ENCODE data around the gene CUX1. TPM values are rescaled to one million over a fixed set of nuclear protein-coding genes. Genes with fewer than 3 reads are reported as not detected.

Gene CUX1
- total RNA-seq, 1 donor from 2014 or later: 118 TPM

DNA sequence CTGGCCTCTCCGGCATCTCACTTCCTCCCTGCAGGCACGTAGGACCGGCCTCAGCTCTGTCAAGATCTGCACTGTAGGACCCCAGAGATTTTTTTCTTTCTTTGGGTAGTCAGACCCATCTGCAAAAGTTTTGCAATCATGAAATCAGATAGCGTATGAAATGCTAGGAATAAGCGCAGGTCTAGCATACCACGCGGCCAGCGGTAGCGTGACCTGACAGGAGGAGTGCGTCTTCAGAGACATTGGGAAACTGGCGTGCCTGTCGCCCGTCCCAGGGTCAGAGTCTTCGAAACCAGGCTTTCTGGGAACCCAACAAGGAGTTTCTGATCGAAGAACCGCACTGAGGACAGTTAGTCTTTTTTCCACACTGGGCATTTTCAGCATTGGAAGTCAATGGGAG, 368.4 kb downstream of the CUX1 start:
- TF ChIP-seq CTCF (IDR thresholded peaks at IDR 0.05): no peak
- DNase-seq (ENCODE audit: low spot score): no peak
- H3K27me3 Mint-ChIP-seq (ENCODE audit: low read depth): no peaks in the 10 kb centered on the region
- H3K4me3 Mint-ChIP-seq (ENCODE audit: unreplicated experiment): no peak overlapping the region
- no peaks in the 10 kb centered on the region for H3K4me1 Mint-ChIP-seq (ENCODE audit: low read depth)
- H3K9me3 Mint-ChIP-seq (ENCODE audit: low read depth): no peaks in the 10 kb centered on the region
- H3K27ac Mint-ChIP-seq (ENCODE audit: unreplicated experiment): no peak overlapping the region
- peaks cover 32% of the 10 kb centered on the region for H3K36me3 Mint-ChIP-seq (ENCODE audit: low read depth)

DNA sequence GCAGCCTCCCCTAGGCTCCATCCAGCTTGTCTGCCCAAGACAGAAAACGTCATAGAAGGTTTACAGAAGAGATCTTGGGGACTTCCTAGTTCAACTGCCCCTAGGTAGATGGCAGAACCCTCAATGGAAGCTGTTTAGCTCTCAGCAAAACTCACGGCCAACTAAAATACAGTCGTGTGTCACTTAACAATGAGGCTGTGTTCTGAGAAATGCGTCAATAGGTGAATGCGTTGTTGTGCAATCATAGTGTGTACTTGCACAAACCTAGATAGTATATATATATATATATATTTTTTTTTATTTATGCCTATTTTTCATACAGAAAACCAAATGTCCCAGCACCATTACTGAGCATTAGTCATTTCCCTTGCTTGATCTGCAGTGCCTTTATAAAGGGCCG, 368.9 kb downstream of the CUX1 start:
- peaks cover 30% of the 10 kb centered on the region for H3K36me3 Mint-ChIP-seq (ENCODE audit: low read depth)
- no peak overlapping the region for H3K27ac Mint-ChIP-seq (ENCODE audit: unreplicated experiment)
- TF ChIP-seq CTCF (IDR thresholded peaks at IDR 0.05): no peak
- DNase-seq (ENCODE audit: low spot score): no peak
- H3K27me3 Mint-ChIP-seq (ENCODE audit: low read depth): no peaks in the 10 kb centered on the region
- no peak overlapping the region for H3K4me3 Mint-ChIP-seq (ENCODE audit: unreplicated experiment)
- no peaks in the 10 kb centered on the region for H3K9me3 Mint-ChIP-seq (ENCODE audit: low read depth)
- no peaks in the 10 kb centered on the region for H3K4me1 Mint-ChIP-seq (ENCODE audit: low read depth)

DNA sequence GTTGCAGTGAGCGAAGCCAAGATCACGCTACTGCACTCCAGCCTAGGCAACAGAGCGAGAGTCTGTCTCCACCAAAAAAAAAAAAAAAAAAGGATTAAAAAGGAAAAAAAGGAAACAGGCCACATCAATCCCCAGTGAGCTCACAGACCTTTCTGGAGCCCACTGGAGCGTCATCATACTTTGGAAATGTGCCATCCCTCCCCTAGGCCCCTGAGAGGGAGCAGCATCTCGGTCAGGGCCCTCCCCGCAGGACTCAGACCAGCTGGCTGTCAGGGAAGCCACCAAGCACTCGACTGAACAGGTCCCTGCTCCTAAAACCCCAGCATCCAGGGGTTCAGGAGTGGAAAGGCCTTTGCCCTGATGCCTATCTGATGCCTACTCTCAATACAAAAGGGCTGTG, 371.3 kb downstream of the CUX1 start:
- Mint-ChIP-seq H3K36me3 (ENCODE audit: low read depth) (peaks cover 34% of the 10 kb centered on the region), H3K27ac (ENCODE audit: unreplicated experiment) (no peak overlapping the region), H3K9me3 (ENCODE audit: low read depth) (no peaks in the 10 kb centered on the region), H3K27me3 (ENCODE audit: low read depth) (no peaks in the 10 kb centered on the region), H3K4me1 (ENCODE audit: low read depth) (peaks cover 2% of the 10 kb centered on the region), H3K4me3 (ENCODE audit: unreplicated experiment) (no peak overlapping the region)
- no peak for TF ChIP-seq CTCF (IDR thresholded peaks at IDR 0.05)
- DNase-seq (ENCODE audit: low spot score): no peak

- DNase-seq (ENCODE audit: low spot score): no peak
- Mint-ChIP-seq H3K27ac (ENCODE audit: unreplicated experiment) (no peak overlapping the region), H3K9me3 (ENCODE audit: low read depth) (no peaks in the 10 kb centered on the region), H3K36me3 (ENCODE audit: low read depth) (peaks cover 32% of the 10 kb centered on the region), H3K27me3 (ENCODE audit: low read depth) (no peaks in the 10 kb centered on the region), H3K4me1 (ENCODE audit: low read depth) (peaks cover 5% of the 10 kb centered on the region), H3K4me3 (ENCODE audit: unreplicated experiment) (no peak overlapping the region)
- no peak for TF ChIP-seq CTCF (IDR thresholded peaks at IDR 0.05)
Observed at GRCh38 chr7:102189756-102190155, 372.3 kb downstream of the CUX1 start.

DNA sequence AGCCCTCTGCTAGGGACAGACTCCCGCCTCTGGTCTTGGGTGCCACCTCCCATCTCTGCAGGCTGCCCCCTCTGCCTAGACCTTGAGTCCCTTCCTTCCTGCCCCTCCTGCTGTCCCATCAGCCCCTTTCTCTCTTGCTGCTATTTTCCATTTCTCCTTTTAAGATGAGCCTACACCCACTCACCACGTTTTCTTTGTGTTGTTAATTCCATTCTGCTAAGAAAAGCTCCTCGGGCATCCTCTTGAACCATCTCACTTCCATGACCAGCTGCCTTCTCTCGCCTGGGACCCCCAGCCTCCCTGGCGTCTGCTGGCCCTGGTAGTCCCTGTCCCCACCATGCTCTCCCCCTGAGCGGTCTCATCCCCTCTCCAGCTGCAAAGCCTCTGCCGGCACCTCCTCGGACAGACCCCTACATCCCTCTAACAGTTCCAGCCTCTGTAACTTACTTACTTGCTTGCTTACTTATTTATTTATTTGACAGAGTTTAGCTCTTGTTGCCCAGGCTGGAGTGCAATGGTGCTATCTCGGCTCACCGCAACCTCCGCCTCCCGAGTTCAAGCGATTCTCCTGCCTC, 373.4 kb downstream of the CUX1 start:
- no peak for TF ChIP-seq CTCF (IDR thresholded peaks at IDR 0.05)
- Mint-ChIP-seq H3K27me3 (ENCODE audit: low read depth) (no peaks in the 10 kb centered on the region), H3K4me1 (ENCODE audit: low read depth) (peaks cover 5% of the 10 kb centered on the region), H3K36me3 (ENCODE audit: low read depth) (peaks cover 27% of the 10 kb centered on the region), H3K4me3 (ENCODE audit: unreplicated experiment) (no peak overlapping the region), H3K9me3 (ENCODE audit: low read depth) (no peaks in the 10 kb centered on the region), H3K27ac (ENCODE audit: unreplicated experiment) (no peak overlapping the region)
- no peak for DNase-seq (ENCODE audit: low spot score)
